Measurements from ENCODE around the gene ARHGEF28.

- TF ChIP-seq CTCF (IDR thresholded peaks at IDR 0.05) (no peak), POLR2A (IDR thresholded peaks at IDR 0.05; ENCODE audit: low read depth) (no peak), POLR2AphosphoS5 (IDR thresholded peaks at IDR 0.05) (no peak), EP300 (IDR thresholded peaks at IDR 0.05) (no peak)
These were observed 7.1 kb downstream of the ARHGEF28 start for GRCh38 chr5:73633060-73633459.
